ENCODE measurements around the gene MGAT4A. TPM values are rescaled to one million over a fixed set of nuclear protein-coding genes. Genes with fewer than 3 reads are reported as not detected.
"Not testable (repeated sequence)": the region's sequence is repeated elsewhere in the genome, so short reads cannot be mapped to it uniquely, and the experiment has no call there.

MGAT4A gene
- total and polyA plus RNA-seq, 3 donors from 2014 or later: 12.1 to 13.9 (median 13.8) TPM

GRCh38 chr2:98753801-98754200, 22.9 kb upstream of the MGAT4A start:
- H3K4me3 ChIP-seq: no peak overlapping the region
- DNase-seq: no peak
- H3K4me1 ChIP-seq: peaks cover 10% of the 10 kb centered on the region
- no peaks in the 10 kb centered on the region for H3K27me3 ChIP-seq
- intact Hi-C loops (cut with DNase I; ENCODE audit: low total_unique reads): no loop called here
- TF ChIP-seq, protein P1, sequence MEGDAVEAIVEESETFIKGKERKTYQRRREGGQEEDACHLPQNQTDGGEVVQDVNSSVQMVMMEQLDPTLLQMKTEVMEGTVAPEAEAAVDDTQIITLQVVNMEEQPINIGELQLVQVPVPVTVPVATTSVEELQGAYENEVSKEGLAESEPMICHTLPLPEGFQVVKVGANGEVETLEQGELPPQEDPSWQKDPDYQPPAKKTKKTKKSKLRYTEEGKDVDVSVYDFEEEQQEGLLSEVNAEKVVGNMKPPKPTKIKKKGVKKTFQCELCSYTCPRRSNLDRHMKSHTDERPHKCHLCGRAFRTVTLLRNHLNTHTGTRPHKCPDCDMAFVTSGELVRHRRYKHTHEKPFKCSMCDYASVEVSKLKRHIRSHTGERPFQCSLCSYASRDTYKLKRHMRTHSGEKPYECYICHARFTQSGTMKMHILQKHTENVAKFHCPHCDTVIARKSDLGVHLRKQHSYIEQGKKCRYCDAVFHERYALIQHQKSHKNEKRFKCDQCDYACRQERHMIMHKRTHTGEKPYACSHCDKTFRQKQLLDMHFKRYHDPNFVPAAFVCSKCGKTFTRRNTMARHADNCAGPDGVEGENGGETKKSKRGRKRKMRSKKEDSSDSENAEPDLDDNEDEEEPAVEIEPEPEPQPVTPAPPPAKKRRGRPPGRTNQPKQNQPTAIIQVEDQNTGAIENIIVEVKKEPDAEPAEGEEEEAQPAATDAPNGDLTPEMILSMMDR (IDR thresholded peaks at IDR 0.05): no peak
- no peak for TF ChIP-seq POLR2A (IDR thresholded peaks at IDR 0.05)
- H3K9me3 ChIP-seq: no peaks in the 10 kb centered on the region
- no peak overlapping the region for H3K27ac ChIP-seq
- no peaks in the 10 kb centered on the region for H3K36me3 ChIP-seq (ENCODE audit: low read depth, missing control alignments)

GRCh38 chr2:98752711-98753110, 21.8 kb upstream of the MGAT4A start:
- intact Hi-C loops (cut with DNase I; ENCODE audit: low total_unique reads); H3K27me3 ChIP-seq; H3K9me3 ChIP-seq; DNase-seq; H3K4me1 ChIP-seq; H3K4me3 ChIP-seq; H3K27ac ChIP-seq; H3K36me3 ChIP-seq (ENCODE audit: low read depth, missing control alignments): not testable (repeated sequence)
- 92 to 93% methylated on average over 4 of the region's 4 CpGs for WGBS, 2 donors

GRCh38 chr2:98751748-98752147, 20.8 kb upstream of the MGAT4A start:
- no peak for DNase-seq
- Histone ChIP-seq H3K9me3 (no peaks in the 10 kb centered on the region), H3K27me3 (no peaks in the 10 kb centered on the region), H3K4me1 (no peaks in the 10 kb centered on the region), H3K4me3 (no peak overlapping the region), H3K36me3 (ENCODE audit: low read depth, missing control alignments) (no peaks in the 10 kb centered on the region), H3K27ac (no peak overlapping the region)
- TF ChIP-seq, protein P1 (IDR thresholded peaks at IDR 0.05): no peak
- TF ChIP-seq POLR2A (IDR thresholded peaks at IDR 0.05): no peak
- intact Hi-C loops (cut with DNase I; ENCODE audit: low total_unique reads): no loop called here
- 85 to 92% methylated on average over 1 of the region's 1 CpG for WGBS, 2 donors

DNA sequence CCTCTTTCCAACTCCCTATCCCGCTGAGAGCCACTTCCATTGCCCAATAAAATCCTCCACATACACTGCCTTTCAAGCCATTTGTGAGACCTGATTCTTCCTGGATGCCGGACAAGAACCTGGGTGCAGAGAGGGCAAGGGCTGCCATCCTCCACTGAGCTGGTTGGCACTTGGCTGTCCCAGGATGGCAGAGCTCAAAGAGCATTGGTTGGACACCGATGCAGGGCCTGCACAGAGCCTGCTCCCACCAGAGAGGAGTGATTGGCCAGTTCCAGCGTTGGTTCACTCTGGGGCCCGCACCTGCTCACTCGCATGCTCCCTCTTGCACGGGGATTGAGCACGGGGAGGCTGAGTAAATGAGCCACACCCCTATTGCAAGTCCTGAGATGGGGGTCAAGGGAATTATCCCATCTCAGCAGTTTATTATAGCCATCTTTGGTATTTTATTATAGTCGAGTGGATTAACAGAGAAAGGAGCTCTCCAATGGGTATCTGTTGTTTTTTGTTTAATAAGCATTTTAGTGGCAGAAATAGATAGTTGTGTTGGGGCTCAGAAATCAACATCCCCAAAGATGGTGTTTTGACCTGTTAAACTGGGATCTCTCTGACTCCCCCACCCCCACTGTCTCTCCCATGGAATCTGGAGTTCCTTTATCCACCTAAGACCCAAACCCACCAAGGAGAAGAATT, 19.8 kb upstream of the MGAT4A start:
- no peak for TF ChIP-seq POLR2A (IDR thresholded peaks at IDR 0.05)
- TF ChIP-seq, protein P1 (IDR thresholded peaks at IDR 0.05): no peak
- H3K36me3 ChIP-seq (ENCODE audit: low read depth, missing control alignments): no peaks in the 10 kb centered on the region
- H3K27ac ChIP-seq: no peak overlapping the region
- no peak overlapping the region for H3K4me3 ChIP-seq
- intact Hi-C loops (cut with DNase I; ENCODE audit: low total_unique reads): no loop called here
- H3K9me3 ChIP-seq: no peaks in the 10 kb centered on the region
- H3K4me1 ChIP-seq: no peaks in the 10 kb centered on the region
- DNase-seq: no peak
- WGBS, 2 donors: 91 to 95% methylated on average over 9 of the region's 9 CpGs
- no peaks in the 10 kb centered on the region for H3K27me3 ChIP-seq

DNA sequence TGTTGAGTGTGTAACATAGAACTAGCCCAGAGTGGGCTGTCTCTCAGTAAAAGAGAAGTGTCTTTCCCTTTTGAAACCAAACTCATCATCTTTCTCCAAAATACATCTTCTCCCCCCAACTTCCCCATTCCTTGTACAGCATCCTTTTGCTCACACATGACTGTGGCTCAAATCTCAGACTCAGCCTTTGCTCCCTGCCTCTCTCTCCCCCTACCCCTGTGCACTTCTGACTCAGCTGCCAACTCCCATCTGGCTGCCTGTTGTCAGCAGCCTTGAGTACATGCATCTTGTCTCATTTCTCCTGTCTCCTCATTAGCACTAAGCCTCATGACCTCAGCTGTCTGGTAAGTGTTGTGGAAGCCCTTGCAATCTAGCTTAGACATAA, 18.1 kb upstream of the MGAT4A start:
- Histone ChIP-seq H3K27ac (no peak overlapping the region), H3K4me1 (no peaks in the 10 kb centered on the region), H3K4me3 (no peak overlapping the region), H3K36me3 (ENCODE audit: low read depth, missing control alignments) (no peaks in the 10 kb centered on the region), H3K9me3 (no peaks in the 10 kb centered on the region), H3K27me3 (no peaks in the 10 kb centered on the region)
- intact Hi-C loops (cut with DNase I; ENCODE audit: low total_unique reads): no loop called here
- TF ChIP-seq POLR2A (IDR thresholded peaks at IDR 0.05): no peak
- TF ChIP-seq, protein P1 (IDR thresholded peaks at IDR 0.05): no peak
- DNase-seq: no peak

All from testis (tissue), 3 donors.